ENCODE results near the gene AKAP9. TPM values are rescaled to one million over a fixed set of nuclear protein-coding genes. Genes with fewer than 3 reads are reported as not detected.
"Not testable (repeated sequence)": the region's sequence is repeated elsewhere in the genome, so short reads cannot be mapped to it uniquely, and the experiment has no call there.

The AKAP9 gene
- polyA plus RNA-seq, 1 donor, result 79.2 TPM

- DNase-seq (ENCODE audit: low read depth), result no peak
Observed at GRCh38 chr7:91945476-91945875, 4.8 kb downstream of the AKAP9 start.

GRCh38 chr7:91946549-91946948 is 5.9 kb downstream of the AKAP9 start:
- no peak for DNase-seq (ENCODE audit: low read depth)

- no peak for DNase-seq (ENCODE audit: low read depth)
Observed at GRCh38 chr7:91947948-91948347, 7.3 kb downstream of the AKAP9 start.

DNA sequence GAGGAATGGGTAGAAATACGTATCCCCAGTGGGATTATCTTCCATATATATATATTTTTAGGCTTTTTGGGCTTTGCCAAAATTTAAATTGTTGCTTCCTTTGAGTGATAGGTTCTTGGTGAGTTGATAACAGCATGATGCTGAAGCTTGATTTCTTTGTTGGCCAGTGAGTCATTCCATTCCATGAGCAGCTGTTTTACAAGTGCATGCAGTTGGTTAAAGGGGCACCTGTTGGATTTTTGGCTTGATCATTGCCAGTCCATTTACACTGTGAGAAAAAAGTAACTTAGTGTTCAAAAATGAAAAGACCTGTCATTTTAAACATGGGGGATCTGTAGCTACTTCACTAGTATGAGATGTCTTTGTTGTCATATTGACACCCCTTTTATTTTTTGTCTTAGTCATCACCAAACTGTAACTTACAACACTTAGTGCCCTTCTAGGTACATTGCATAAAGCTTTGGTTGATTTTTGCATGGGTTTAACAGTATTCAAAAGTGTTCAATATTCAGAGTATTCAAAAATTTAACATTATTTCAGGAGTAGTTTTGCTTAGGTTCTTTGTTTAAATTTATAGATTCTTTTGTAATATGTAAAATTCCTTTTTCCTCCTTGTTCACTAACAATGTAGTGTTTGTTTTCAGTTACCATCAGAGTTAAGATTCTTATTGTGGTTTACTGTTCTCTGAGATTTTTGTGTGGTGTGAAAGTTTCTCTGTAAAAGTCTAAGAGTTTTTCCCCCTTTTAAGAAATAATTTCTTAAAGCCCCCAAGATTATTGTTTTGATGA is 8.8 kb downstream of the AKAP9 start:
- no peak for DNase-seq (ENCODE audit: low read depth)

- no peak for DNase-seq (ENCODE audit: low read depth)
Observed at GRCh38 chr7:91953618-91954017, 13.0 kb downstream of the AKAP9 start.

GRCh38 chr7:91956464-91956863 is 15.8 kb downstream of the AKAP9 start:
- not testable (repeated sequence) for DNase-seq (ENCODE audit: low read depth)

DNA sequence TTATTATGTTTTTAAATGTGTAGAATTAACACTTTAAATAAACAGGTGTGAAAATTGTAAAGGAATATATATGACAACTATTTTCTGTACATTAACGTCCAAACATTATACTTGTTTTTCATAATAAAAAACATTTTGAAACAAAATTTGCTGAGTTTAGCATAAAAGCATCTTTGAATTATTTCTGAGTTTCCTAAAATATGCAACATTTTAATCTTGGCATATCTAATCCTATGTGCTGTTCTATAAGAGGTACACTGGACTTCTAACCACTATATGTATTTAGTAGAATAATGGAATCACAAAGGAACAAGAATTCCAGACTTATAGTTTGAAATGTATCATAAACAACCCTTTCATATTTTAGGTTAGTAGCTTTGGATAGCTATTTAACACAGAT is 16.6 kb downstream of the AKAP9 start:
- DNase-seq (ENCODE audit: low read depth), result no peak

DNA sequence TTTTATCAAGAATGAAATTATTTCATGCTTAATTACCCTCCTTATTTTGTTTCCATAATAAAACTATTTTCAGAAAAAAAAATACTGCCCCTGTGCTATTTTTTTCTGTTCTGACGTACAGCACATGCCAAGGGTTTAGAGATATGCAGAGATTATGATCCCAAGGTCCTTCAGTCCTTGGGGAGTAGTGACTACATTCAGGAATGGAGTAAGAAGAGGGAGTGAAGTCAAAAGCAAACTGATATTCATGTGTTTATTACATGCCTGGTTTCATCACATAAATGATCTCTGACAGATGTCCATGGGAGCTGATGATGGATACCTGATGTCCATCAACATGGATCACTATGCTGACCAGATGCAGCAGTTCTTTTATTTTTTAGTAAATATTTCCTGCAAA is 17.2 kb downstream of the AKAP9 start:
- DNase-seq (ENCODE audit: low read depth), result no peak

DNA sequence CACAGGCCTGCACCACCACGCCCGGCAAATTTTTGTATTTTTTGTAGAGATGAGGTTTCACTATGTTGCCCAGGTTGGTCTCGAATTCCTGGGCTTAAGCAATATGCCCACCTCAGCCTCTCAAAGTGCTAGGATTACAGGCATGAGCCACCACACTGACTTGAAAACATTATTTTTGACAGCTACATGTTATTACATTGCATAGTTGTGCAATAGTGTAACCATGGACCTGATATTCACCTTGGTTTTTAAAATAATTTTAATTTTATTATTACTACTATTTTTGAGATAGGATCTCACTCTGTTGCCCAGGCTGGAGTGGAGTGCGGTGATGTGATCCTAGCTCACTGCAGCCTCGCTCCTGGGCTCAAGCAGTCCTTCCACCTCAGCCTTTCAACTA is 18.4 kb downstream of the AKAP9 start:
- DNase-seq (ENCODE audit: low read depth), result no peak

DNA sequence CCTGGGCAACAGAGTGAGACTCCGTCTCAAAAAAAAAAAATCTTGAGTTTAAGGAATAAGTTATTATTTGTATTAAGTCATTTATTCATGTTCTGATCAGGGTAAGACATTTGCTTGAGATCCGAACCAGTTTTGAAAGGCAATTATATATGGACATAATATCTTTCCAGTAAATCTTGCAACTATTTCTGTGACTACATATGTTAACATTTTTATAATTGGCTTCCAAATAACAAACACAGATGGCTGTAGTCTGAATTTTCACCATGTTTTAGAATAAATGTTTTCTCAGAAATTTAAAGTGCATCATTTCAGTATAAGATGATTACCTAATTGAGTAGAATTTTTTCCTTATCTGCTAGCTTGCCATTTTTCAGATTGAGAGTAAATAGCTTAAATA is 21.2 kb downstream of the AKAP9 start:
- no peak for DNase-seq (ENCODE audit: low read depth)

GRCh38 chr7:91962419-91962818 is 21.8 kb downstream of the AKAP9 start:
- no peak for DNase-seq (ENCODE audit: low read depth)

DNA sequence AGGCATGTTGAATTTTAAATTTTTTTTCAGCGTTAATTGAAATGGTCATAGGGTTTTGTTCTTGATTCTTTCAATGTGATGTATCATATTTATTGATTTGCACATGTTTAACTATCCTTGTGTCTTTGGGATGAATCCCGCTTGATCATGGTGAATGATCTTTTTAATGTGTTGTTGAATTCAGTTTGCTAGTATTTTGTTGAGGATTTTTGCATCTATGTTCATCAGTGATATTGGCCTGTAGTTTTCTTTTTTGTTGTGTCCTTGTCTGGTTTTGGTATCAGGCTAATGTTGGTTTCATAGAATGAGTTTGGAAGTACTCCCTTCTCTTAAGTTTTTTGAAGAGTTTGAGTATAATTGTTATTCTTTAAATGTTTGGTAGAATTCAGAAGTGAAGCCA is 26.9 kb downstream of the AKAP9 start:
- DNase-seq (ENCODE audit: low read depth), result not testable (repeated sequence)

- DNase-seq (ENCODE audit: low read depth), result no peak
Observed at GRCh38 chr7:91973639-91974038, 33.0 kb downstream of the AKAP9 start.

DNA sequence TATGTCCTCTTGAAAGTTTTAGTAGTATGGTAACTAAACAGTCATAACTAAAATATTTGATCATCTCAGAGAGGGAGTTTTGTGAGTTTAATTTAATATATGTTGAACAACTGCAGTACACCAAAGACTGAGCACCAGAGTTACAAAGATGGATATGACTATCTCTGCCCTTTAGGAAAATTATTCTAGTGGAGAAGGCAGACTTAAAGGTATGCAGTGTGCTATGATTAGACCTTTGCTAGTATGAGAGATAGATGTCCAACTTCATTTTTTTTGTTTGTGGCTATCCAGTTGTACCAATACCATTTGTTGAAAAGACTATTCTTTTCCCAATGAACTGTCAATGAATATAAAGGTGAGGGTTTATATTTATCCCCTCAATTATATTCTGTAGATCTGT is 33.4 kb downstream of the AKAP9 start:
- no peak for DNase-seq (ENCODE audit: low read depth)

GRCh38 chr7:91976743-91977142 is 36.1 kb downstream of the AKAP9 start:
- no peak for DNase-seq (ENCODE audit: low read depth)

DNA sequence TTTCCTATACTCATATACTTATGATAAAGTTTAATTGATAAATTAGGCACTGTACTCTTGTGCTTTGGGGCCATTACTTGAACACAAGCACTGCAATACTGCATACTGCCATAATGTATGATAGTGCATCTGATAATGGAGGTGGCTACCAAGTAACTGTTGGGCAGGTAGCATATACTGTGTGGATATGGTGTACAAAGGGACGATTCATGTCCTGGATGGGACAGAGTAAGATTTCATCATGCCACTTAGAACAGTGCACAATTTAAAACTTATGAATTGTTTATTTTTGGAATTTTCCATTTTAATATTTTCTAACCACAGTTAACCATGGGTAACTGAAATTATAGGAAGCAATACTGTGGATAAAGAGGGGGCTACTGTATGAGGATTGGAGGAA is 38.9 kb downstream of the AKAP9 start:
- DNase-seq (ENCODE audit: low read depth), result no peak

DNA sequence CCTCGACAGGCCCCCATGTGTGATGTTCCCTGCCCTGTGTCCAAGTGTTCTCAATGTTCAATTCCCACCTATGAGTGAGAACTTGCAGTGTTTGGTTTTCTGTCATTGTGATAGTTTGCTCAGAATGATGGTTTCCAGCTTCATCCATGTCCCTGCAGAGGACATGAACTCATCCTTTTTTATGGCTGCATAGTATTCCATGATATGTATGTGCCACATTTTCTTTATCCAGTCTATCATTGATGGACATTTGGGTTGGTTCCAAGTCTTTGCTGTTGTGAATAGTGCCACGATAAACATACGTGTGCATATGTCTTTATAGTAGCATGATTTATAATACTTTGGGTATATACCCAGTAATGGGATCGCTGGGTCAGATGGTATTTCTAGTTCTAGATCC is 41.7 kb downstream of the AKAP9 start:
- not testable (repeated sequence) for DNase-seq (ENCODE audit: low read depth)

GRCh38 chr7:91988213-91988612 is 47.6 kb downstream of the AKAP9 start:
- DNase-seq (ENCODE audit: low read depth), result no peak

DNA sequence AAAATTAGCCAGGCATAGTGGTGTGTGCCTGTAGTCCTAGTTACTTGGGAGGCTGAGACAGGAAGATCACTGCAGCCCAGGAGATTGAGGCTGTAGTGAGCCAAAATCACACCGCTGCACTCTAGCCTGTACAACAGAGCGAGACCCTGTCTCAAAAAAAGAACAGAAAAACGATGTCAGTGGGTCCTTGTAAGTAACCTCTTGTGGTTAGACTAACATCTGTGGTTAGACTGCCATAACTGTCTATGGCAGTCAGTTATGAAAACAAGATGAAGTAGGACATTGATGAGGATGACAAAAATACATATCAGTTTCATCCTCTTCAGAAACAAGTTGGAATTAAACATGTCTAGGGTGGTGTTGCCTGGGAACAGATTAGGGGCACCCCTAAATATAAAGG is 53.3 kb downstream of the AKAP9 start:
- no peak for DNase-seq (ENCODE audit: low read depth)

DNA sequence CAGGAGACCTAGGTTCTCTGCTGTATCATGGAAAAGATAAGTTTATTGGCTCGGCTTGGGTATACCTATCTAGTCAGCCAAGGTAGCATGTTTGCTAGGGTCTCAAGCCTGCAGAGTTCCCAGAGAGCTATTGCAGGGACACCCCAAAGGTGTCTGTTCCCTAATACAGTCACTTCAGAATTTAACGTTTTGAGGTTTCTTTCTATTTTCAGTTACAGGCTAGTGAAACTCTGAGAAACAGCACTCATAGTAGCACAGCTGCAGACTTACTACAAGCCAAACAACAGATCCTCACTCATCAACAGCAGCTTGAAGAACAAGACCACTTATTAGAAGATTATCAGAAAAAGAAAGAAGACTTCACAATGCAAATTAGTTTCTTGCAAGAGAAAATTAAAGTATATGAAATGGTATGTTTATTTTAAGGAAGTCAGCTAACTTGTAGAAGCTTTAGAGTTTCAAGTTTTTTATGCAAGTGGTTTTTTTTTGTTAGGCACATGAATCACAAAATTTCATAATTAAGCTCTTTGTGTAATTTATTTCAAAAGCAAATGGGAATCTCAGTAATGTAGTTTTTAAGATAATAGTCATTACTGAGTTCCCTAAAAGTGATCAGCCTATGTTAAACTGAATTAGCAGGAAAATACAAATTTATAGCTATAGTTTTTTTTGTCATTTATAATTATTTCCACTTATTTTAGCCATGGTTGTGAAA is 54.9 kb downstream of the AKAP9 start:
- DNase-seq (ENCODE audit: low read depth), result no peak

DNA sequence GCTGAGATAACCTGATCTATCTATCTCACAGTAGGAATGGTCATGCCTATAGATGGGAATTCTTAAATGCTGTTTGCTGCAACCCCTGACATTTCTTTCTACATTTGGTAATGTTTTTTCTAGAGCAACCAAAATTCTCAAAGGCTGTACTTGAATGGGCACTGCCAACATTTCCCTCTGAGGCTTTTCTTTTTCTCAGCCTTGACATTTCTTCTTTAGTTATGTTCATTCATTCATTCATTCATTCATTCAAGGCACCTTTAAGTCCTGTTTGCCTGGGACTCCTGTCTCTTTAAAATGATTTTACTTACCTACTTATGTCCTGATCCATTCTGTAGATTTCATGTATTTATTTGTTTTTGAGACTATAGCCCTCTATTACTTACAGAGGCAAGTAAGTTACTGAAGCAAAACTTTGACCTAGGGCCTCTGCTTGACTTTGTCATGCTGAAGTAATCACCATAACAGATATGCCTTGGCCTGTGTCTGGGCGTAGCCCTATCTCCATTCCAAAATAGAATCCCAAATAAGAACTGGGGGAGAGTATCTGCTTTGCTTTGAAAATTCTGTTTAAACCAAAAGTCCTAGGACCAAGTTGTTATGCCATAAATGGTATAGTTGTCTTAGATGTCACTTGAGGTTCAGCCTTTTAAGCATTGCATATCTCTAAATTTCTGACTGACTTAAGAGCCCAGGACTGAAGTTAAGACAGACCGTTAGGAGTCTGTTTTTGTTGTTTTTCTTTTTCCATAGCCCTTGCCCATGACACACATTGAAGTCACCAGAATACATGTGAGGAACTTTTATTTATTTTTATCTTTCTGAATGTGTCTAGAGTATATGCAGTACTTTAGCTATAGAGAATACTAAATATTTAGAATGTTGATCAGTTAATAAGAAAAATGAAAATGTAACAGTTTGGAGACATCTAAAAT is 59.2 kb downstream of the AKAP9 start:
- DNase-seq (ENCODE audit: low read depth), result no peak

- DNase-seq (ENCODE audit: low read depth), result no peak
Observed at GRCh38 chr7:92002720-92003119, 62.1 kb downstream of the AKAP9 start.
